Effector memory CD4-positive, alpha-beta T cell (primary cell): ENCODE measurements around the gene LRRTM4.
"Not testable (repeated sequence)": the region's sequence is repeated elsewhere in the genome, so short reads cannot be mapped to it uniquely, and the experiment has no call there.

Source experiments
- DNase-seq, 3 donors: peaks; one replicate each; pipeline ENCODE4 v3.0.0-alpha.2; 2020
- H3K27ac ChIP-seq: 2 replicates; pipeline ENCODE4 v1.7.0; 2013; ENCODE audit warnings: mild to moderate bottlenecking, low read length, moderate library complexity; ENCODE audit not compliant: insufficient read depth, poor library complexity, severe bottlenecking
- H3K27me3 ChIP-seq: replicated peaks from 2 replicates; pipeline ENCODE4 v1.7.0; 2013; ENCODE audit warnings: mild to moderate bottlenecking, low read length; ENCODE audit not compliant: insufficient read depth, control insufficient read depth, poor library complexity, severe bottlenecking
- H3K36me3 ChIP-seq: 2 replicates; pipeline ENCODE4 v1.7.0; 2013; ENCODE audit warnings: mild to moderate bottlenecking, low read length, moderate library complexity; ENCODE audit not compliant: control insufficient read depth, insufficient read depth
- H3K4me1 ChIP-seq: 2 replicates; pipeline ENCODE4 v1.7.0; 2013; ENCODE audit warnings: low read length, mild to moderate bottlenecking; ENCODE audit not compliant: control insufficient read depth, insufficient read depth, poor library complexity, severe bottlenecking
- H3K4me3 ChIP-seq: 2 replicates; pipeline ENCODE4 v1.7.0; 2013; ENCODE audit warnings: low read length, low read depth, mild to moderate bottlenecking; ENCODE audit not compliant: insufficient read depth, poor library complexity, severe bottlenecking
- H3K9me3 ChIP-seq: 2 replicates; pipeline ENCODE4 v1.7.0; 2013; ENCODE audit warnings: mild to moderate bottlenecking, low read length, moderate library complexity; ENCODE audit not compliant: control insufficient read depth

Gene LRRTM4

DNA sequence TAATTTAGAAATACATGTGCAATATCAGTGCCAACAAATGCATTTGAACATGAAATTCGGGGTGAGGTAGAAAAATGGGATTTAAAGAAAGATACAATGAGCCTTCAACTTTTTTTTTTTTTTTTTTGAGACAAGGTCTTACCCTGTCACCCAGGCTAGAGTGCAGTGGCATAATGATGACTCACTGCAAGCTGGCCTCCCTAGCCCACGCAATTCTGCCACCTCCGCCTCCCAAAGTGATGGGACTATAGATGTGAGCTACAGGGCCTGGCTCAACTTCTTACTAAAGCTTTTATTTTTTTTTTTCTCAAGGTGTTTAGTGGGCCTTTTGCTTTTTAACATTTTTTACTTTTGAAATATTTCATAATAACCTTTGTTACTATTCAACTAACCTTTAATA lies 365.6 kb downstream of the LRRTM4 start:
- Histone ChIP-seq H3K4me1 (no peaks in the 10 kb centered on the region), H3K9me3 (no peaks in the 10 kb centered on the region), H3K36me3 (no peaks in the 10 kb centered on the region), H3K4me3 (no peak overlapping the region), H3K27ac (no peak overlapping the region), H3K27me3 (no peaks in the 10 kb centered on the region)
- no peak for DNase-seq

DNA sequence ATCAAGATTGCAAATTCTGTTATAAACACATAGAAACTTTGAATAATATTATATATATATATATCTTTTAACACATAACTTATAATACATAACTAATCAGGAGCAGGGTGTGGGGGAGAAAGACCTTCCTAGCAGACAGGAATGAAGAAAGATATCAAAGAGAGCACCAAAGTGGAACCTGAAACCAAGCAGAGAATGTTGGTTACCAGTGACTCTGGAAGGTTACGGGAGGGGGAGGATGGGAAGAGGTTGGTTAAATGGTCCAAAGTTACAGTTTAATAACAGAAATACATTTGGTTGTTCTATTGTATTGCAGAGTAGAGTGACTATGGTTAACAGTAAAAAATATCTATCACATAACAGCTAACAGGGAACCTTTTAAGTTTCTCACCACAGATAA lies 366.7 kb downstream of the LRRTM4 start:
- H3K4me1 ChIP-seq, result no peaks in the 10 kb centered on the region
- no peaks in the 10 kb centered on the region for H3K27me3 ChIP-seq
- no peak for DNase-seq
- no peaks in the 10 kb centered on the region for H3K9me3 ChIP-seq
- no peak overlapping the region for H3K27ac ChIP-seq
- H3K4me3 ChIP-seq, result no peak overlapping the region
- no peaks in the 10 kb centered on the region for H3K36me3 ChIP-seq

DNA sequence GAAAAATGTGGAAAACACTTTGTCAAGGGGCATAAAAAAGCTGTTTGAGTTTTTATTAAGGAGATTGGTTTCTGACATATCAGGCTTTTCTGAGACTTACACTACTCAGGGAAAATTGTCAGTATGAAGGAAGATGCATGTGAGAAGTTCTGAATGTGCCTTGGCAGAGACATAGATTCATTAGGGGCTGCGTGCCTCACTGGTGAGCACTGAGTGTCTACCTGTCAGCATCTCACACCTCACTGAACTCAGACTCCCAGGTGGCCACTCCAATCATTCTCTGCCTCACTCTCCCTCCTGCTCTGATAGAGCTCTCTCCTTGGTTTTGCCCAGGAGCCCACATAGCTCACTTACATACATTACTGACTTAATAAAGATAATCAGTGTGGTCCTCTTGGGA lies 372.6 kb downstream of the LRRTM4 start:
- no peak for DNase-seq
- Histone ChIP-seq H3K27ac (no peak overlapping the region), H3K4me1 (no peaks in the 10 kb centered on the region), H3K36me3 (no peaks in the 10 kb centered on the region), H3K9me3 (no peaks in the 10 kb centered on the region), H3K4me3 (no peak overlapping the region), H3K27me3 (no peaks in the 10 kb centered on the region)

DNA sequence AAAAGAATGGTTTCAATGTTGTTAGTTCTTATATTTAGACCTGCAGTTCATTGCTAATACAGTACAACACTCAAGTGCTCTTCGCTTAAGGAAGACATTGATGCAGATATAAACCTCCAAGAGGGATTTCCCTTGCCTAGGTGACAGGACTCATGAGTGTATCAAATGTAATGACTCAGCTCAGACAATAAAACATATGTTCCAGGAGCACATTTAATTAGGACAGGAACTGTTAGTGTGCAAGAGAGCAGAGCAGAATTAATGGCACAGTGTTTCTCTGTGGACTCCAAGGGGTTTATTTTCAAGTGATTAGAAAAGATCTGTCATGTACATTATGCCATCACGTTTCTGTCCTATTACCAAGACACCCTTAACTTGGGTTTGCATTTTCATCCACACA lies 375.0 kb downstream of the LRRTM4 start:
- Histone ChIP-seq H3K27me3 (no peaks in the 10 kb centered on the region), H3K4me1 (no peaks in the 10 kb centered on the region), H3K9me3 (no peaks in the 10 kb centered on the region), H3K4me3 (no peak overlapping the region), H3K36me3 (no peaks in the 10 kb centered on the region), H3K27ac (no peak overlapping the region)
- no peak for DNase-seq

DNA sequence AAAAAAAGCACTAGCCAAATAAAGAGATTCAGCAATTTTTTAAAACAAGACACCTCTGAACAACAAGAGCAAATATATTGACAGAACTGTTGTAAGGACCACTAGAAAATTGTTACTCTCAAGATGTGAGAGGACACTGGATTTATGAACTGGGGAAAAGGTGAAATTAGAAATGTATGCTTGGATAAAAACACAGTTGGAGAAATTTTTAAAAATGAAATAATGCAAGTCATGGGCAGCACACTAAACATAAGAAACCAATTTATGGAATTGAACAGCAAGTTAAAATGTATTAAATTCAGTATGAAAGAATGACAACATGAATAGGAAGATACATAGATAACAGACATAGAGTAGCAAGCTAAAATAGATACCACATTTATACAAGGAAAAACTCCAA lies 377.4 kb downstream of the LRRTM4 start:
- Histone ChIP-seq H3K4me1 (no peaks in the 10 kb centered on the region), H3K9me3 (no peaks in the 10 kb centered on the region), H3K27ac (no peak overlapping the region), H3K4me3 (no peak overlapping the region), H3K36me3 (no peaks in the 10 kb centered on the region), H3K27me3 (no peaks in the 10 kb centered on the region)
- no peak for DNase-seq

DNA sequence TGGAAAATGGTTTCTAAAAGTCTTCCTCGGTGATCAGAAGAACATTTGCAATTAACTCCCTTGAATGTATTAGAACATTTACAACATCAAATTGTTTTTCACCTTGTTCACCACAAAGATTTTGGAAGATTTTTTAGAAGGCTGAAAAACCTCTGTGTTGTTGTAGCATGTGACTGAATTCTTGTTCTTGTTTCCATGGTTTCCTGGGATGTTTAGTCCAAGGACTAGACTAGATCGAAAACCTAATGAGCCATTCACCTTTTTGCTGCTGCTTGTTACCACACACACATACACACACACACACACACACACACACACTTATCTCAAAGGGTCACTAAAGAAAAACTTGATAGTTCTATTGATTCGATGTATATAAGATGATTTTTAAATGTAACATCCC lies 380.0 kb downstream of the LRRTM4 start:
- H3K36me3 ChIP-seq, result no peaks in the 10 kb centered on the region
- no peak for DNase-seq
- H3K27ac ChIP-seq, result no peak overlapping the region
- no peak overlapping the region for H3K4me3 ChIP-seq
- no peaks in the 10 kb centered on the region for H3K4me1 ChIP-seq
- no peaks in the 10 kb centered on the region for H3K9me3 ChIP-seq
- no peaks in the 10 kb centered on the region for H3K27me3 ChIP-seq

DNA sequence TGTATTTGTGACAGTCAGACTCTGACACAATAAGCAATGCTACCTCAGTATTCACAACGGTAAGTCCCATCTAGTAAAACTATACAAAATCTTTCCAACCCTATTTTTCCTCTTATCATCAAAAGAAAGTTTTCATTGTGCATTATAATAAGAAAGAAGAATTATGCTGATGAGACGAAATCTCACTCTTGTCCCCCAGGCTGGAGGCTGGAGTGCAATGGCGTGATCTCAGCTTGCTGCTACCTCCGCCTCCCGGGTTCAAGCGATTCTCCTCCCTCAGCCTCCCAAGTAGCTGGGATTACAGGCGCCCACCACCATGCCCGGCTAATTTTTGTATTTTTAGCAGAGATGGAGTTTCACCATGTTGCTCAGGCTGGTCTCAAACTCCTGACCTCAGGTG lies 393.7 kb downstream of the LRRTM4 start:
- H3K9me3 ChIP-seq, H3K27me3 ChIP-seq, H3K27ac ChIP-seq, H3K4me3 ChIP-seq, H3K4me1 ChIP-seq, DNase-seq, H3K36me3 ChIP-seq: not testable (repeated sequence)

DNA sequence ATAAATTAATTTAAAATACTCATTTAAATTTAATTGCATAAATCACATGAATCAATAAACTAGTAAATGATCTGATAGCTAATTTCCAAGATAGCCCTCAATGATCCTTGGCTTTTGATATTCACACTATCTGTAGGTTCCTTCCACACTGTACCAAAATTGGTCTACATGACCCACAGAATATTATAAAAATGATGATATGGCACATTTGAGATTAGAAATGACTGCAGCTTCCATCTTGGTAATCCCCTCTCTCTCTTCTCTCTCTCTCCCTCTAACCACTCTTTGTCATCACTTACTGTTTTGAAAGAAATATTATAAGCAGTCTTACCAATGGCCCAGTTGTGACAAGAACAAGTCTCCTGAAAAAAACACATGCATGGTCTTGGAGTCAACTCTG lies 394.8 kb downstream of the LRRTM4 start:
- no peaks in the 10 kb centered on the region for H3K27me3 ChIP-seq
- DNase-seq, result no peak
- no peak overlapping the region for H3K4me3 ChIP-seq
- H3K36me3 ChIP-seq, result no peaks in the 10 kb centered on the region
- H3K4me1 ChIP-seq, result no peaks in the 10 kb centered on the region
- H3K9me3 ChIP-seq, result no peaks in the 10 kb centered on the region
- no peak overlapping the region for H3K27ac ChIP-seq

DNA sequence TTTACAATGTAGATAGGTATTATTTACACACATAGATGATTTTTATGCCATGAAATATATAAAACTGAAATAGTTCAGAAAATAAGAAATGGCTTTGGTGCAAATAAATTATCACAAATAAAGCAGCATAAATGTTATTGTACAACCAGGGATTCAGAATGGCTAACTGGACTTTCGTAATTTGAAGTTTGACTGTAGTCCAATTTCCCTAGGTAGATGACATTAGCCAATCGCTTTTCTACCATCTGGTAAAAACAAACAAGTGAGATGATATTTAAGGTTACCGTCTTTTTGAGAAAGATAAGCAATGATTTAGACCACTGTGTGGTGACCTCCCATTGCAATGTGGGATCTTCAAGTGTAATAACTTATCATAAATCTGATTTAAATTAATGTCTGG lies 400.7 kb downstream of the LRRTM4 start:
- H3K27ac ChIP-seq, result no peak overlapping the region
- no peaks in the 10 kb centered on the region for H3K4me1 ChIP-seq
- no peaks in the 10 kb centered on the region for H3K27me3 ChIP-seq
- no peaks in the 10 kb centered on the region for H3K9me3 ChIP-seq
- no peak overlapping the region for H3K4me3 ChIP-seq
- DNase-seq, result no peak
- no peaks in the 10 kb centered on the region for H3K36me3 ChIP-seq

DNA sequence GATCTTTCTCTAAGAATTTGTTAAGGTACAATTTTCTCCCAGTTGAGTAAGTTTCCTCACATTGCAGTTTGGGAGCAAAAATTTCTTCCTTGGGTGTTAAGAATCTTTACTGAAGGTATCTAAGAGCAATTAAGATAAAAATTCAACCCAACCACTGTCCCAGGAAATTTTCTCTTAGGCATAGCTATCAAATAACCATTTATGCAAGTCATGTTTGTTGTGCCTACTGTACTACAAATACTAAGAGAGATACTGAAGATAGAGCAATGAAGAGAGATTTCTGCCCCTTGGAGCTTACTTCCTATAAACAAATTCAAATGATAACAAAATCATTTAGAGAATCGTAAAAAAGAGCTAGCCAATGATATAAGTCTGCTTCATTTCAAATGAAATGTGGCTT lies 402.8 kb downstream of the LRRTM4 start:
- no peak overlapping the region for H3K4me3 ChIP-seq
- no peak overlapping the region for H3K27ac ChIP-seq
- no peaks in the 10 kb centered on the region for H3K4me1 ChIP-seq
- H3K27me3 ChIP-seq, result no peaks in the 10 kb centered on the region
- DNase-seq, result no peak
- no peaks in the 10 kb centered on the region for H3K9me3 ChIP-seq
- H3K36me3 ChIP-seq, result no peaks in the 10 kb centered on the region

DNA sequence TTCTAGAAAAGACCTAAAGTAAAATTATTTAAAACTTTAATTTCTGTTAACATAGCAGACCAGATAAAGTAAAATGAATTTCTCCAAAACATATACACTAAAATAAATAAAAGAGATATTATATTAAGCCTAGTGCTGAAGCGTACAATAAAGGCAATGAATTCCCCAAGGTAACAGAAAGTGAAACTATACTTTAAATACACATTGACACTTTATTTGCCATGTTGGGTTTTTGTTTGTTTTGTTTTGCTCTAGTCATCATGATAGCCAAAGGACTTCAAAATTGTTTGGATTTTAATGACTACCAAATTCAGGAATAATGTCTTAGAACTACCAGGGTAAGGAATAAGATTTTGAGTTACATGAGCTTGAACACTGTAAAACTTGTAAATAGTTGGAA lies 413.3 kb downstream of the LRRTM4 start:
- no peak overlapping the region for H3K4me3 ChIP-seq
- no peaks in the 10 kb centered on the region for H3K9me3 ChIP-seq
- no peak for DNase-seq
- no peaks in the 10 kb centered on the region for H3K4me1 ChIP-seq
- H3K27me3 ChIP-seq, result no peaks in the 10 kb centered on the region
- H3K36me3 ChIP-seq, result no peaks in the 10 kb centered on the region
- H3K27ac ChIP-seq, result no peak overlapping the region
